IPS DF 6.9 (cell line): ENCODE measurements around the gene TSPAN14.
"Not testable (repeated sequence)": the region's sequence is repeated elsewhere in the genome, so short reads cannot be mapped to it uniquely, and the experiment has no call there.

Experiments used
- DNase-seq: peaks from one replicate; pipeline ENCODE4 v3.0.0-alpha.2; 2013; ENCODE audit warnings: low read depth, low spot score
- H3K27ac ChIP-seq: one replicate; pipeline ENCODE4 v1.5.1; 2013; ENCODE audit warnings: low read length, control low read depth
- H3K27me3 ChIP-seq: 2 replicates; pipeline ENCODE4 v1.6.1; 2013; ENCODE audit warnings: mild to moderate bottlenecking, low read length; ENCODE audit not compliant: control insufficient read depth, insufficient read depth
- H3K36me3 ChIP-seq: 2 replicates; pipeline ENCODE4 v1.6.1; 2013; ENCODE audit warnings: low read length; ENCODE audit not compliant: control insufficient read depth, insufficient read depth
- H3K4me1 ChIP-seq: 2 replicates; pipeline ENCODE4 v1.6.1; 2013; ENCODE audit warnings: low read length; ENCODE audit not compliant: control insufficient read depth, insufficient read depth
- H3K4me3 ChIP-seq: 2 replicates; pipeline ENCODE4 v1.5.1; 2013; ENCODE audit warnings: mild to moderate bottlenecking, low read length
- H3K9me3 ChIP-seq: 2 replicates; pipeline ENCODE4 v1.6.1; 2013; ENCODE audit warnings: low read length, inconsistent platforms; ENCODE audit not compliant: control insufficient read depth, insufficient read depth
- WGBS: extraction: QIAGEN DNeasy Blood & Tissue Kit; methylation state at CpG from one replicate; pipeline ENCODE4 v1.1.7; 2013; ENCODE audit warnings: mixed read lengths, missing lambda C conversion rate; ENCODE audit not compliant: insufficient read length, insufficient coverage; 5-methylcytosine and 5-hydroxymethylcytosine counted together

Gene TSPAN14

DNA sequence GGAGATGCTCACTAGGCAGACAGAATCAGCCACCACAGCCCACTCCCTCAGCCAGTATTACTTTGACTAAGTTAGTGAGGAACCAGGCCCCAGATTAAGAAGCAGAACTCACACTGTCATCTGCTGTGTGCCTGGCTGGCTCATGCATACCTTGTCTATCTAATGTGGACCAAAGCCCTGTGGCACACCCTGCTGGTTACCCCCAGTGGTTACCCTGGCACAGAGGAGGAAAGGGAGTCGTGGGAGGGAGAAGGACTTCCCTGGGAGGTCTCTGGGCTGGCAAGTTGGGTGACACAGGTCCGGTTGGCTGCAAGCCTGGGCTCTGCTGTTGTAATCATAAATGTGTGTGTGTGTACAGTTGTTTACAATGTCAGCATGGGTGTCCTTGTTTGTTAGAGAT lies 76.1 kb downstream of the TSPAN14 start:
- Histone ChIP-seq H3K36me3 (no peaks in the 10 kb centered on the region), H3K27ac (no peak overlapping the region), H3K4me3 (no peak overlapping the region), H3K27me3 (no peaks in the 10 kb centered on the region), H3K4me1 (0 out of 2 replicates have a peak, but pooled peaks cover 2% of the 10 kb centered on the region), H3K9me3 (no peaks in the 10 kb centered on the region)
- no peak for DNase-seq
- WGBS, result no CpG with 5 or more reads among the region's 2 CpGs

DNA sequence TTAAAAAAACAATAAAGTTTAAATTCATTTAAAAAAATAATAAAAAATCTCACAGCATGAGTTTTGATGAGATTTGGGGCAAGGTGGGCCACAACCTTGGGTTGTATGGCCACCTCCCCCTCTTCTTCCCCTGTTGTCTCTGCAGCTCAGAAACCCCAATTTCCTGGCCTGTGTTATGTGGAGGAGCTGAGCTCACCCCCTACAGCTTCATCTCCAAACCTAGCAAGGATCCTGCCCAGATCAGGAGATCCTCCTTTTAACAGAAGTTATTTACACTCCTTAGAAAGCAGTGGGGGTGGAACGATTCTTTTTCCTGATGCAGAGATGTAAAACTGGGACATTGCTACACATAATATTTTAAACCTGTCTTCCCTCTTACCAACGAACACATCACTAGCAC lies 76.7 kb downstream of the TSPAN14 start:
- no peaks in the 10 kb centered on the region for H3K36me3 ChIP-seq

DNA sequence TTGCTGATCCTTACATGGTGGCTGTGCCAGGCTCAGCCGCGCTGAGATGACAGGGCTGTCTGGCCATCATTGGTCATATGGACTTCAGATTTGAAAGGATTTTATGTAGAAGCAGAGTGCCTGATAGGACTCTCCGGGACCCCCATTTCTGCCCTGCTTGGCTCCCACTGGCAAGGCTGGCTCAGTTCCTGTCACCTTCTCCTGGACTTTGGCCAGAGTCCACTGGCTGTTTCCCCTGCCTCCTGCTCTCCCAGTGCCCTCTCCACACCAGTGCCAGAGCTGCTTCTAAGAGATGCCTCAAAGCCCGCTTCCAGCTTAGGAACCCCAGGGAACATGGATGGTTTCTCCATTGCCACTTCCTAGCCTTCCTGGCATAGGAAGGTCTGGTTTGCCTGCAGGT lies 78.5 kb downstream of the TSPAN14 start:
- Histone ChIP-seq H3K27me3 (no peaks in the 10 kb centered on the region), H3K4me1 (0 out of 2 replicates have a peak, but pooled peaks cover 2% of the 10 kb centered on the region), H3K27ac (no peak overlapping the region), H3K36me3 (no peaks in the 10 kb centered on the region), H3K9me3 (no peaks in the 10 kb centered on the region), H3K4me3 (no peak overlapping the region)
- no peak for DNase-seq
- no CpG with 5 or more reads among the region's 4 CpGs for WGBS

More for the DNA sequence above, 76.7 kb downstream of the TSPAN14 start:
- no peaks in the 10 kb centered on the region for H3K9me3 ChIP-seq
- H3K4me3 ChIP-seq, result no peak overlapping the region
- no peaks in the 10 kb centered on the region for H3K27me3 ChIP-seq
- 100% methylated on average over 1 of the region's 2 CpGs for WGBS
- no peak for DNase-seq
- 0 out of 2 replicates have a peak, but pooled peaks cover 2% of the 10 kb centered on the region for H3K4me1 ChIP-seq
- no peak overlapping the region for H3K27ac ChIP-seq

DNA sequence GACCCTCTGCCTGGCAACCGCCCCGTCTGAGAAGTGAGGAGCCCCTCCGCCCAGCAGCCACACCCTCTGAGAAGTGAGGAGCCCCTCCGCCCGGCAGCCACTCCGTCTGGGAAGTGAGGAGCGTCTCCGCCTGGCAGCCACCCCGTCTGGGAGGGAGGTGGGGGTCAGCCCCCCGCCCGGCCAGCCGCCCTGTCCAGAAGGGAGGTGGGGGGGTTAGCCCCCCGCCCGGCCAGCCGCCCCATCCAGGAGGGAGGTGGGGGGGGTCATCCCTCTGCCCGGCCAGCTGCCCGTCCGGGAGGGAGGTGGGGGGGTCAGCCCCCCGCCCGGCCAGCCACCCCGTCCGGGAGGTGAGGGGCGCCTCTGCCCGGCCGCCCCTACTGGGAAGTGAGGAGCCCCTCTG lies 79.9 kb downstream of the TSPAN14 start:
- H3K36me3 ChIP-seq, DNase-seq, H3K9me3 ChIP-seq, H3K27ac ChIP-seq, H3K4me1 ChIP-seq, H3K27me3 ChIP-seq, H3K4me3 ChIP-seq: not testable (repeated sequence)
- WGBS, result no CpG with 5 or more reads among the region's 25 CpGs

DNA sequence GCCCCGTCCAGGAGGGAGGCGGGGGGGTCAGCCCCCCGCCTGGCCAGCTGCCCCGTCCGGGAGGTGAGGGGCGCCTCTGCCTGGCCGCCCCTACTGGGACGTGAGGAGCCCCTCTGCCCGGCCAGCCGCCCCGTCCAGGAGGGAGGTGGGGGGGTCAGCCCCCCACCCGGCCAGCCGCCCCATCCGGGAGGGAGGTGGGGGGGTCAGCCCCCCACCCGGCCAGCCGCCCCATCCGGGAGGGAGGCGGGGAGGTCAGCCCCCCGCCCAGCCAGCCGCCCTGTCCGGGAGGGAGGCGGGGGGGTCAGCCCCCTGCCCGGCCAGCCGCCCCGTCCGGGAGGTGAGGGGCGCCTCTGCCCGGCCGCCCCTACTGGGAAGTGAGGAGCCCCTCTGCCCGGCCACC lies 80.5 kb downstream of the TSPAN14 start:
- no CpG with 5 or more reads among the region's 30 CpGs for WGBS
- H3K27me3 ChIP-seq, H3K27ac ChIP-seq, H3K36me3 ChIP-seq, H3K4me3 ChIP-seq, H3K9me3 ChIP-seq, H3K4me1 ChIP-seq, DNase-seq: not testable (repeated sequence)

DNA sequence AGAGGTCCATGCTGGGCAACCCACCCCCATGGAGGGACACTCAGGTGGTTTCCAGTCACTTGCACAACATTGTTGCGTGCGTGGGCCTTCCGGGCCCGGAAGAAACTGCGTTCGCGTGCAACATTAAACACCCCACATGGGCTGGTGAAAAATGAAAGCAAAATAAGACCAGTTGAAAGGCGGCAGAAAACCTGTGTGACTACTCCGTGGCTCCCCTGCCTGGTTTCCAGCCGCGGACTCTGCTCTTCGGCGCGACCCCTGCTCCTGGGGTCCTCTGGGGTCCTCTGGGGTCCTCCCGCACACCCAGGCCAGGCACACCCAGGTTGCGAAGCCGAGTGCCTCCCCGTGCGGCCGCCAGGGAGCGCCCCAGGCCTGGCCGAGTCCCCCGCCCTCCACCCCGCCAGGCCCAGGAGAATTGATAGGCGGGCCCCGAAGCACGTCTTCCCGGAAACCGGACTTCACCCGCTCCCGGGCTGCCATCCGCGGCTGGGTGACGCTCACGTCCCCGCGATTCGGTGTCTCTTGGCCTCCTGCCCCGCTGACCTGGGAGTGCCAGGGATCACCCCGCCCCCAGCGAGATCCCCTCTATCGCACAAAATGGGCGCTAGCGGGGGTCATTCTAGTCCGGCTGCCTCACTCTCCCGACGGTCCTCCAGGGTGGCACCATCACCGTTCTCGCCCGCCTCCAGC lies 81.7 kb downstream of the TSPAN14 start:
- H3K4me3 ChIP-seq, result no peak overlapping the region
- H3K27ac ChIP-seq, result no peak overlapping the region

DNA sequence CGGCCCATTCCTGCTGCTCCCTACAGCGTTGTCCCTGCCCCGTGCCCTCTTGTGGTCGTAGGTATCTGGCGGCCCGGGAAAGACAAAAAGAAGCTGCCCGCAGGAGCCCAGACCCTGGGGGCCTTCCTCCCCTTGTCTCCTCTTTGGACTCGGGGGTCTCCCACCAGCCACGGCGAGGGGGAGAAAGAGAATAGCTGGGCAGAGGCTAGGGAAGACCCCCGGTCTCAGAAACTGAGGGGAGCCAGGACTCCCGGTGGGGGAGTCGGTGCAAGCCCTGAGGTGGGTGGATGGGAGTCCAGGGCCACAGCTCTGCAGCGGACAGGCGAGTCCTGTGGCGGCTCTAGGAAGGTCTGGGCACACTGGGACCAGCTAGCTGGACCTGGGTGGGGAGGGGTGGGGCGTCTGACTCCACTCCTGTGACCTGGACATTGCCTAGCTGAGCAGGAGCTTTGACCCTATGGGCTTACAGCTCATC lies 82.3 kb downstream of the TSPAN14 start:
- no peak for DNase-seq
- Histone ChIP-seq H3K4me3 (no peak overlapping the region), H3K36me3 (no peaks in the 10 kb centered on the region), H3K27me3 (no peaks in the 10 kb centered on the region), H3K9me3 (no peaks in the 10 kb centered on the region), H3K4me1 (no peaks in the 10 kb centered on the region), H3K27ac (no peak overlapping the region)
- no CpG with 5 or more reads among the region's 17 CpGs for WGBS

More for the DNA sequence above, 81.7 kb downstream of the TSPAN14 start:
- Histone ChIP-seq H3K36me3 (no peaks in the 10 kb centered on the region), H3K27me3 (no peaks in the 10 kb centered on the region), H3K9me3 (no peaks in the 10 kb centered on the region), H3K4me1 (no peaks in the 10 kb centered on the region)
- DNase-seq, result no peak
- WGBS, result no CpG with 5 or more reads among the region's 50 CpGs

DNA sequence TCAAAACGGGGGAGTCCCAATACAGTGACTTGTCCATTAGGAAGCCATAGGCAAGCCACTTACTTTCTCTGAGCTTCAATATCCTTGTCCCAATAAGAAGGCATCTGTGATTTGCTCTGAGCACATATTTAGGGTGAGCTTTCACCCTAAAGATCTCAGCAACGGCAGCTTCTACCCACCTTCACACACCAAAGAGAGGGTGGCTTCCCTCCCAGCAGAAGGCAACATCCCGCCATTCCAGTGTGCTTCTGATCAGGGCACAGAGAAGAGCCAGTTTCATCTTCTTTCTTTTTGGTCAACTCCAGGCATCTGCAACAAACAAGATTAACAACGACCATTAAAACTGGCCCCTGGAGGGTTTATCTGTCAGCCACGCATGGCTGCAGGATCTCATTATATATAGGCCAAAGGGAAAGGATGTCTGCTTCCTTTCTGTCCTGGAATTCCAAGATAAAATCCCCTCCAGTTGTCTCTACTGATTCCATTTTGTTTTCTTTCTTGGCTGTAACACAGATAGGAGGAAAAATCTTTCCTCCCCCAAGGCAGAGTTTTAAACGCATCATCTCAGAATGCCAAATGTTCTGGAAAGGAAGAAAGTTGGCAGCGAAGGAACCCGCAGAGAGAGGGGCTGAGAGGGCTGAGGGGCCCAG lies 83.1 kb downstream of the TSPAN14 start:
- Histone ChIP-seq H3K4me3 (no peak overlapping the region), H3K4me1 (no peaks in the 10 kb centered on the region), H3K27me3 (no peaks in the 10 kb centered on the region), H3K36me3 (no peaks in the 10 kb centered on the region), H3K27ac (no peak overlapping the region), H3K9me3 (no peaks in the 10 kb centered on the region)
- no CpG with 5 or more reads among the region's 8 CpGs for WGBS
- DNase-seq, result no peak

DNA sequence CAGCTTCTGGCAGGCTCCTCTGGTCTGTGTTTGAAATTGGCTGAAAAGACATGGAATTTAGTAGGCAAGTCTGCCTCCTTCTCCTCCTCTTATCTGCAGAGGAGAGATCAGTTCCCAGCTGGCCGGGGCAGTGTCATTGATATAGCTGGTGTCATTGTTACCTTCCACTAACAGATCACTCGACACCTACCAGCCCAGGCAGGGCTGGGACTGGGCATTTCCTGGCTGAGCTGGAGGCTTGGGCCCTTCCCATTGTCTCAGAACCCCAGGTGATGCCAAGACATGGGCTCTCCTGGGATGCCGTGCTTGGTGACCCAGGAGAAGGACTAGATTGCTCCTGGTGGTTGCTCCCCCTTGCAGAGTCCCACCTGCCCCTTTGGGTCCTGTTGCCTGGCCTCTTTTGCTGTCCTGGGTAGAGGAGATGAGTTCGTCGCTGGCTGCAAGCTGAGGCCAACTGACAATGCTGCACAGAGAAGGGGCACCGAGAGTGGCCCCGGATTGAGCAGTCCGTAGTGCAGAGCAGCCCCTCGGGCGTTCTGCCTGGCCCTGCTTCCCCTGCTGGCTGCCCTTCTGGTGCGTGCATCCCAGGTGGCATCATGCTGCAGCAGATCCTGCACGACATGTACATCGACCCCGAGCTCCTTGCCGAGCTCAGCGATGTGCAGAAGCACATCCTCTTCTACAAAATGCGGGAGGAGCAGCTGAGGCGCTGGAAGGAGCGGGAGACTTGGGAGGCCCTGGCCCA lies 83.8 kb downstream of the TSPAN14 start, which contains the start of gene SH2D4B:
Gene SH2D4B (plus strand): TSS at position 167 of the 745 bp plus-strand sequence. CDS start 430 bp downstream, at position 597.
- no peak for DNase-seq
- Histone ChIP-seq H3K27ac (no peak within 1 kb of the TSS), H3K4me1 (no peaks in the 10 kb centered on the region), H3K4me3 (no peak within 1 kb of the TSS), H3K9me3 (no peaks in the 10 kb centered on the region), H3K27me3 (no peaks in the 10 kb centered on the region), H3K36me3 (no peaks in the 10 kb centered on the region)
- WGBS, result no CpG with 5 or more reads among the region's 19 CpGs

DNA sequence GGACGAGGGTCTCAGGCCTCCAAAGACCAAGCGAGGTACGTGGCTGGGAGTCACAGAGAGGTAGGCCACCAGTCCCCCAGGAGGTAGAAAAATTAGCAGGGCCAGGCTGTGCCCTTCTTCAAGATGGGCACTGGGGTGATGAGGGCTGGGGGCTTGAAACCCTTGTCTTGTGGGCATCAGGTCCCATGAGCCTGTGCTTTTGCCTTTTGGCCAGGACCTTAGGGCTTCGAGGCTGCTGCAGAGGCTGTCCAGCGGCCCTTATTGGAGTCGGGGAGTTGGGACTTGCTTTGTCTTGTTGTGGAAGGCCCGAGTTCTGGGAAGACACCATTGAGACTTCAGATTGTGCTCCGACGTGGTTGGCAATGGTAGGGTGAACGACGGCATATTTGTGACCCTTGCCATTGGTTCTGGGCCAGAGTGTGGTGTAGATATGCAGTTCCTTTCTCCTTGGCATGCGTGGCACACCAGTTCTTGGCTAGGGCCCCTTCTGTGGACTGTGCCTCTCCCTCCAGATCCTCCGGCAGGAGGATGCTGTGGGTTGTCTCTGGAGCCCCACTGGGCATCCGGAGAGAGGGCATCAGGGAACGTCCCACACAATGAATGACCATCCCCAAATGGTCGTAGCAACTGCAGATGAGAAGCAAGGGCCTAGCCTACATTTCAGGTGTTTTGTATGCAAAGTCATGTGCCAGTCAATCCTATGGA lies 84.5 kb downstream of the TSPAN14 start:
- no peaks in the 10 kb centered on the region for H3K36me3 ChIP-seq
- H3K9me3 ChIP-seq, result no peaks in the 10 kb centered on the region
- H3K27me3 ChIP-seq, result no peaks in the 10 kb centered on the region
- H3K4me3 ChIP-seq, result no peak overlapping the region
- WGBS, result no CpG with 5 or more reads among the region's 16 CpGs
- DNase-seq, result no peak
- no peaks in the 10 kb centered on the region for H3K4me1 ChIP-seq
- no peak overlapping the region for H3K27ac ChIP-seq
